CD4-positive, alpha-beta T cell (primary cell): ENCODE measurements around the gene ZDHHC18. TPM values are rescaled to one million over a fixed set of nuclear protein-coding genes. Genes with fewer than 3 reads are reported as not detected.

Source experiments
- ATAC-seq: fragments of 200-7000 bp; cut with Tn5 transposase; one replicate; pipeline ENCODE4 v1.10.0; 2022; ENCODE audit warnings: mild to moderate bottlenecking; ENCODE audit not compliant: poor library complexity
- CTCF ChIA-PET: fragments of 350-600 bp; sonication (Branson Sonifier 250); formaldehyde crosslinking; loops from one replicate; lab custom pipeline; 2021; ENCODE audit warnings: antibody characterized with exemption, inconsistent platforms; lab: Charles Lee
- POLR2A ChIA-PET: fragments of 350-600 bp; sonication (Branson Sonifier 250); formaldehyde crosslinking; loops from one replicate; lab custom pipeline; 2021; ENCODE audit warnings: antibody characterized with exemption, inconsistent platforms; lab: Charles Lee
- DNase-seq, 14 experiments: peaks; one replicate each; pipeline ENCODE4 v3.0.0-alpha.2; 2013 to 2020; ENCODE audit warnings: mixed read lengths in 2 of 14
- H3K27ac ChIP-seq, 2 donors: one replicate each; pipeline versions ENCODE4 v1.5.1 to v1.7.0; 2013; ENCODE audit warnings: low read length in 2 of 2, low read depth in 1 of 2, mild to moderate bottlenecking in 1 of 2
- H3K27me3 ChIP-seq, 2 experiments: 1 replicate in 1 of 2; 2 replicates in 1 of 2; pipeline versions ENCODE4 v1.6.1 to v1.7.0; 2013; ENCODE audit warnings: low read length in 2 of 2, control low read depth in 1 of 2, mild to moderate bottlenecking in 1 of 2, moderate library complexity in 1 of 2; ENCODE audit not compliant: insufficient read depth in 2 of 2, control insufficient read depth in 1 of 2
- H3K36me3 ChIP-seq: one replicate; pipeline ENCODE4 v1.6.1; 2013; ENCODE audit warnings: low read length, control low read depth; ENCODE audit not compliant: insufficient read depth
- H3K4me1 ChIP-seq: one replicate; pipeline ENCODE4 v1.6.1; 2013; ENCODE audit warnings: low read length, control low read depth; ENCODE audit not compliant: insufficient read depth
- H3K4me3 ChIP-seq: one replicate; pipeline ENCODE4 v1.5.1; 2013; ENCODE audit warnings: mild to moderate bottlenecking, low read length, moderate library complexity
- H3K9me3 ChIP-seq, 2 experiments: 1 replicate in 1 of 2; 2 replicates in 1 of 2; pipeline versions ENCODE4 v1.6.1 to v1.7.0; 2013; ENCODE audit warnings: low read length in 2 of 2, mild to moderate bottlenecking in 2 of 2, control low read depth in 1 of 2, moderate library complexity in 1 of 2; ENCODE audit not compliant: control insufficient read depth in 1 of 2, insufficient read depth in 1 of 2
- H3K27ac Mint-ChIP-seq: one replicate; pipeline ENCODE4 v1.8.0; 2020; ENCODE audit warnings: mixed read lengths
- H3K27me3 Mint-ChIP-seq: one replicate; pipeline ENCODE4 v1.8.0; 2021; ENCODE audit warnings: mixed read lengths
- H3K36me3 Mint-ChIP-seq: one replicate; pipeline ENCODE4 v1.8.0; 2021; ENCODE audit warnings: low read depth, mixed read lengths
- H3K4me1 Mint-ChIP-seq: one replicate; pipeline ENCODE4 v1.8.0; 2021; ENCODE audit warnings: low read depth, mixed read lengths
- H3K4me3 Mint-ChIP-seq: one replicate; pipeline ENCODE4 v1.8.0; 2020; ENCODE audit warnings: mild to moderate bottlenecking, mixed read lengths
- H3K9me3 Mint-ChIP-seq: one replicate; pipeline ENCODE4 v1.8.0; 2020; ENCODE audit warnings: mixed read lengths
- intact Hi-C, 2 experiments: fragments of 100-400 bp; cut with DNase I in 1 of 2; cut with micrococcal nuclease in 1 of 2; formaldehyde crosslinking; loops; one replicate each; pipeline versions ENCODE4 v1.15.1 to v1.9.0; 2023 to 2025; cut with DNase I, micrococcal nuclease
- total RNA-seq, 174 experiments: library from RNA in 2 of 174; stranded (reverse) in 2 of 174; gene quantifications; one replicate each; pipeline ENCODE4 v1.2.3 and lab custom pipeline; 2021 to 2026
- TF ChIP-seq, protein P1 (sequence below): fragments of 200-600 bp; IDR thresholded peaks from one replicate; pipeline ENCODE4 v1.8.0; 2022; ENCODE audit warnings: antibody characterized with exemption, mild to moderate bottlenecking

The ZDHHC18 gene
- total RNA-seq, 2 experiments from 2014 or later = 46.2 to 48.0 TPM

DNA sequence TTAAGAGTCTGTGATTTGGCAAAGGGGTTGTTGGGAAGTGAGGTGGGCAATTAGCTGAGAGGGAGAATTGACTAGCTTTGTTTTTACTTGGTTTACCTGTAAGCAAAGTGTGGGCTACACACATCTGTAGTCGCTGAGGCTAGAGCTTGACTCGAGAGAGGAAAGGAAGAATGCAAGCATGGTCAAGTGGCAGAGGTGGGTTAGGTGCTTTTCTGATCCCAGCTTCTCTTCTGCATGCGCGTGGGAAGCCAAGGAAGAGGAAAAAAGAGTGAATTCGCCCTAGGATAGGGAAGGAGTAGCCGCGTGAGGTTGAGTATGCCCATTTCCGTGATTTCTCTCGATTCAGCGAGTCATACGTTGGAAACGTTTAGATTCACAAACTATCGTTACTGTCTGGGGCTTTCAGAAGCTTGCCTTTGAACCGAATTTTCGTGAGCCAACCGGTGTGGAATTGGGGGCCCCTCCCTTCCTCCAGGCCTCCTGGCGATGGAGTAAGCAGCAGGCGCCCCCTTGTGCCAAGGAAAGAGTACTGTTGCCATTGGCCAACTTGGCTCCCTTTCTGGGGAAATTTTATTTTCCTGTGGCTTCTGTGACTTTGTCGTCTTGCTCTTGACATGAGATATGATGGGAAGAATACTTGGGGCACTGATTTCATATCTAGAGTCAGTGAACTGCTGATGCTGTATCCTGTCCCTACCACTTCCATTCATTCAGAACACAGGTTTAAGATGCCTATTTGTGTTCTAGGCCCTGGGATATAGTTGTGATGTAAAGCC, 37.5 kb upstream of the ZDHHC18 start:
- peaks cover 60% of the 10 kb centered on the region for H3K4me1 Mint-ChIP-seq
- Histone ChIP-seq H3K4me1 (peaks cover 67% of the 10 kb centered on the region), H3K27me3 (no peaks in the 10 kb centered on the region), H3K36me3 (peaks cover 20% of the 10 kb centered on the region), H3K4me3 (peak overlapping the region; percentile 84), H3K9me3 (no peaks in the 10 kb centered on the region), H3K27ac (peak overlapping the region; percentile 95 to 97)
- H3K9me3 Mint-ChIP-seq = no peaks in the 10 kb centered on the region
- POLR2A ChIA-PET = interaction anchor here (0.6 to 8.3 kb wide), 24 partner anchors 12 to 1542 kb away, joined by 3 to 346 read pairs (median 8); partner anchors contain the start of genes ARID1A, GPATCH3, GPN2 and RSRP1
- H3K36me3 Mint-ChIP-seq = peaks cover 52% of the 10 kb centered on the region
- CTCF ChIA-PET = interaction anchor here (0.6 to 4.8 kb wide), 34 partner anchors 10 to 289 kb away, joined by 3 to 80 read pairs (median 4); partner anchors contain the start of gene ARID1A
- no peaks in the 10 kb centered on the region for H3K27me3 Mint-ChIP-seq
- TF ChIP-seq, protein P1, sequence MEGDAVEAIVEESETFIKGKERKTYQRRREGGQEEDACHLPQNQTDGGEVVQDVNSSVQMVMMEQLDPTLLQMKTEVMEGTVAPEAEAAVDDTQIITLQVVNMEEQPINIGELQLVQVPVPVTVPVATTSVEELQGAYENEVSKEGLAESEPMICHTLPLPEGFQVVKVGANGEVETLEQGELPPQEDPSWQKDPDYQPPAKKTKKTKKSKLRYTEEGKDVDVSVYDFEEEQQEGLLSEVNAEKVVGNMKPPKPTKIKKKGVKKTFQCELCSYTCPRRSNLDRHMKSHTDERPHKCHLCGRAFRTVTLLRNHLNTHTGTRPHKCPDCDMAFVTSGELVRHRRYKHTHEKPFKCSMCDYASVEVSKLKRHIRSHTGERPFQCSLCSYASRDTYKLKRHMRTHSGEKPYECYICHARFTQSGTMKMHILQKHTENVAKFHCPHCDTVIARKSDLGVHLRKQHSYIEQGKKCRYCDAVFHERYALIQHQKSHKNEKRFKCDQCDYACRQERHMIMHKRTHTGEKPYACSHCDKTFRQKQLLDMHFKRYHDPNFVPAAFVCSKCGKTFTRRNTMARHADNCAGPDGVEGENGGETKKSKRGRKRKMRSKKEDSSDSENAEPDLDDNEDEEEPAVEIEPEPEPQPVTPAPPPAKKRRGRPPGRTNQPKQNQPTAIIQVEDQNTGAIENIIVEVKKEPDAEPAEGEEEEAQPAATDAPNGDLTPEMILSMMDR = peak; percentile 97
- DNase-seq = peak; percentile 74 to 94 (median 86)
- peak overlapping the region; percentile 98 for H3K4me3 Mint-ChIP-seq
- peak; percentile 58 for ATAC-seq
- H3K27ac Mint-ChIP-seq = peak overlapping the region; percentile 96
- intact Hi-C loops = loop anchor here (1.0 to 10.0 kb wide), 9 partner anchors 44 to 882 kb away; partner anchors contain the start of genes ARID1A (in 1 of the 2) and STMN1 (in 1 of the 2)

DNA sequence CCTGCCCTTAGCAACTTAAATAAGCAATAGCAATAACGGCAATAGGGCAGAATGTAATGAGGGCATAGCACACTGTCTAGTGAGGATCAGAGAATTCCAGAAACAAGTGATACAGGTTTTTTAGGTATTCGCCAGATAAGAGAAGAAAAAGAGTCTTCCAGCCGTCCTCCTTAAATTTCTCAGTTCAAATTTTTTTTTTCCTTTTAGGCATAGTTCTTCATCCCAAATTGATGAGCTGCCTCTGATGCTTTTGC, 36.9 kb upstream of the ZDHHC18 start:
- peaks cover 57% of the 10 kb centered on the region for H3K36me3 Mint-ChIP-seq
- Histone ChIP-seq H3K4me3 (no peak overlapping the region), H3K36me3 (peaks cover 26% of the 10 kb centered on the region), H3K9me3 (no peaks in the 10 kb centered on the region), H3K27me3 (no peaks in the 10 kb centered on the region), H3K4me1 (peaks cover 62% of the 10 kb centered on the region), H3K27ac (peak overlapping the region in 1 of 2 donors; percentile 49)
- H3K27ac Mint-ChIP-seq = peak overlapping the region; percentile 96
- POLR2A ChIA-PET = interaction anchor here (0.7 to 8.3 kb wide), 16 partner anchors 44 to 289 kb away, joined by 3 to 346 read pairs (median 10); partner anchors contain the start of genes ARID1A and GPN2
- TF ChIP-seq, protein P1 = no peak
- no peak for DNase-seq
- CTCF ChIA-PET = interaction anchor here (0.9 to 4.8 kb wide), 15 partner anchors 10 to 191 kb away, joined by 3 to 80 read pairs (median 7); partner anchors contain the start of gene ARID1A
- peaks cover 57% of the 10 kb centered on the region for H3K4me1 Mint-ChIP-seq
- intact Hi-C loops = loop anchor here (1.0 to 10.0 kb wide), 8 partner anchors 45 to 882 kb away; partner anchors contain the start of gene STMN1 (in 1 of the 2)
- H3K27me3 Mint-ChIP-seq = no peaks in the 10 kb centered on the region
- no peaks in the 10 kb centered on the region for H3K9me3 Mint-ChIP-seq
- peak overlapping the region; percentile 60 for H3K4me3 Mint-ChIP-seq
- no peak for ATAC-seq

DNA sequence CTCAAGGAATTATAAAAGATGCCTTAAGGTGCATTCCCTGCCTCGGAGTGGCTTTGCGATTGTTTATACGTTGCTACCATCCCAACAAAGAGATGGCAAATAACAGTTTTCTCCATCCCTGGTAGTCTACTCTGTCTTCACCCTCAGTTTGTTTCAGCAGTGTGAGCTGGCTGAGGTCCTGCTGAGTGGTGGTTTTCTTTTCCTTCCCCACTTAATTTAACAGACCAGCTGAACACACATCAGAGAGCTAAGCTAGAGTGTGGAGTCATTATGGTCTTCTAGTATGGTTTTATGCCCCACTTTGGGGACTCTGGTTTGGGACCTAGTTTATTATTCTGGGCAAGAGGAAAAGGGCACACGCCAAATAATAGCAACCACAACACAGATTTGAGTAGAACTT, 36.6 kb upstream of the ZDHHC18 start:
- Histone ChIP-seq H3K9me3 (no peaks in the 10 kb centered on the region), H3K36me3 (peaks cover 29% of the 10 kb centered on the region), H3K27ac (no peak overlapping the region), H3K4me1 (peaks cover 58% of the 10 kb centered on the region), H3K4me3 (no peak overlapping the region), H3K27me3 (no peaks in the 10 kb centered on the region)
- POLR2A ChIA-PET = interaction anchor here (0.6 to 8.3 kb wide), 8 partner anchors 10 to 191 kb away, joined by 3 to 346 read pairs (median 20); partner anchors contain the start of gene ARID1A
- intact Hi-C loops = loop anchor here (1.0 to 10.0 kb wide), 8 partner anchors 45 to 883 kb away; partner anchors contain the start of gene STMN1 (in 1 of the 2)
- no peak for DNase-seq
- CTCF ChIA-PET = interaction anchor here (0.9 to 4.8 kb wide), 14 partner anchors 10 to 191 kb away, joined by 3 to 80 read pairs (median 8); partner anchors contain the start of gene ARID1A
- no peak for ATAC-seq
- H3K4me1 Mint-ChIP-seq = peaks cover 53% of the 10 kb centered on the region
- no peaks in the 10 kb centered on the region for H3K27me3 Mint-ChIP-seq
- peak overlapping the region; percentile 96 for H3K27ac Mint-ChIP-seq
- no peaks in the 10 kb centered on the region for H3K9me3 Mint-ChIP-seq
- TF ChIP-seq, protein P1 = no peak
- H3K4me3 Mint-ChIP-seq = peak overlapping the region; percentile 31
- peaks cover 61% of the 10 kb centered on the region for H3K36me3 Mint-ChIP-seq
